ENCODE measurements around the gene TMBIM1.

The TMBIM1 gene

GRCh38 chr2:218236829-218237228 lies 55.5 kb downstream of the TMBIM1 start:
- Histone ChIP-seq H3K36me3 (ENCODE audit: control insufficient read depth in 2 of 2, insufficient read depth in 1 of 2, low read length in 2 of 2) (peaks cover 78 to 97% of the 10 kb centered on the region in 2 experiments), H3K27ac (ENCODE audit: extremely low read depth, low read depth, low read length) (no peak overlapping the region), H3K4me3 (ENCODE audit: low read depth, low read length) (no peak overlapping the region), H3K4me1 (ENCODE audit: control insufficient read depth, insufficient read depth, low read length) (no peaks in the 10 kb centered on the region), H3K9me3 (ENCODE audit: control insufficient read depth, insufficient read depth, low read depth, low read length) (no peaks in the 10 kb centered on the region)
- CTCF ChIA-PET, result interaction anchor here (0.6 to 0.9 kb wide), 2 partner anchors 17 to 350 kb away, joined by 6 read pairs; no protein-coding TSS in a partner anchor
- POLR2A ChIA-PET, result interaction anchor here (0.6 kb wide), 1 partner anchor 874 kb away, joined by 3 read pairs; no protein-coding TSS in a partner anchor
- TF ChIP-seq, protein P1, sequence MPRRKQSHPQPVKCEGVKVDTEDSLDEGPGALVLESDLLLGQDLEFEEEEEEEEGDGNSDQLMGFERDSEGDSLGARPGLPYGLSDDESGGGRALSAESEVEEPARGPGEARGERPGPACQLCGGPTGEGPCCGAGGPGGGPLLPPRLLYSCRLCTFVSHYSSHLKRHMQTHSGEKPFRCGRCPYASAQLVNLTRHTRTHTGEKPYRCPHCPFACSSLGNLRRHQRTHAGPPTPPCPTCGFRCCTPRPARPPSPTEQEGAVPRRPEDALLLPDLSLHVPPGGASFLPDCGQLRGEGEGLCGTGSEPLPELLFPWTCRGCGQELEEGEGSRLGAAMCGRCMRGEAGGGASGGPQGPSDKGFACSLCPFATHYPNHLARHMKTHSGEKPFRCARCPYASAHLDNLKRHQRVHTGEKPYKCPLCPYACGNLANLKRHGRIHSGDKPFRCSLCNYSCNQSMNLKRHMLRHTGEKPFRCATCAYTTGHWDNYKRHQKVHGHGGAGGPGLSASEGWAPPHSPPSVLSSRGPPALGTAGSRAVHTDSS (tag by site-specific recombination; IDR thresholded peaks at IDR 0.05), result no peak
- TF ChIP-seq ZNF621 (tag by site-specific recombination; IDR thresholded peaks at IDR 0.05), result no peak
- no peak for TF ChIP-seq ZNF426 (tag by site-specific recombination; IDR thresholded peaks at IDR 0.05)
- TF ChIP-seq ZNF19 (tag by site-specific recombination; IDR thresholded peaks at IDR 0.05; ENCODE audit: low read depth), result no peak
- TF ChIP-seq, protein P2, sequence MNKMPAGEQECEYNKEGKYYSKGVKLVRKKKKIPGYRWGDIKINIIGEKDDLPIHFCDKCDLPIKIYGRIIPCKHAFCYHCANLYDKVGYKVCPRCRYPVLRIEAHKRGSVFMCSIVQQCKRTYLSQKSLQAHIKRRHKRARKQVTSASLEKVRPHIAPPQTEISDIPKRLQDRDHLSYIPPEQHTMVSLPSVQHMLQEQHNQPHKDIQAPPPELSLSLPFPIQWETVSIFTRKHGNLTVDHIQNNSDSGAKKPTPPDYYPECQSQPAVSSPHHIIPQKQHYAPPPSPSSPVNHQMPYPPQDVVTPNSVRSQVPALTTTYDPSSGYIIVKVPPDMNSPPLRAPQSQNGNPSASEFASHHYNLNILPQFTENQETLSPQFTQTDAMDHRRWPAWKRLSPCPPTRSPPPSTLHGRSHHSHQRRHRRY (tag by site-specific recombination; IDR thresholded peaks at IDR 0.05), result no peak
- no peak for TF ChIP-seq ZFP69B (tag by site-specific recombination; IDR thresholded peaks at IDR 0.05)
- no peak for TF ChIP-seq ZNF76 (tag by site-specific recombination; IDR thresholded peaks at IDR 0.05; ENCODE audit: borderline replicate concordance, low read depth)
- TF ChIP-seq ZNF843 (tag by site-specific recombination; IDR thresholded peaks at IDR 0.05), result no peak
- TF ChIP-seq REPIN1 (tag by site-specific recombination; IDR thresholded peaks at IDR 0.05; ENCODE audit: low read depth), result no peak

DNA sequence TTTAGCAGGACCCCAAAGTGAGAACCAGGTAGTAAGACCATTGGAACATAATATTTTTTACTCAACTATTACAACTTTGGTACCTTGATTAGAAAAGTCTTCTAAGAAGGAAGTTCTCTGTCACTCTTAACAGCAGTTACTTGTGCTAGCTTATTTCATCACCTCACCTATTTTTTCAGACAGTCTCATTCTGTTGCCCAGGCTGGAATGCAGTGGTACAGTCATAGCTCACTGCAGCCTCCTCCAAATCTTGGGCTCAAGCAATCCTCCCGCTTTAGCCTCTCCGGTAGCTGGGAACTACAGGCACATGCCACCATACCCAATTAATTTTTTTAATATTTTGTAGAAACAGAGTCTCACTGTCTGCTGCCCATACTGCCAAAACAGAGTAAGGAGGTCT lies 57.3 kb downstream of the TMBIM1 start:
- no peak overlapping the region for H3K27ac ChIP-seq (ENCODE audit: extremely low read depth, low read depth, low read length)
- H3K9me3 ChIP-seq (ENCODE audit: control insufficient read depth, insufficient read depth, low read depth, low read length), result no peaks in the 10 kb centered on the region
- ChIA-PET POLR2A (no interaction called here), CTCF (interaction anchor here (0.6 kb wide), 1 partner anchor 1060 kb away, joined by 3 read pairs; no protein-coding TSS in a partner anchor)
- H3K4me3 ChIP-seq (ENCODE audit: low read depth, low read length), result no peak overlapping the region
- TF ChIP-seq ZNF433 (tag by site-specific recombination; IDR thresholded peaks at IDR 0.05; ENCODE audit: low read depth), result no peak
- no peak for TF ChIP-seq ZNF529 (tag by site-specific recombination; IDR thresholded peaks at IDR 0.05; ENCODE audit: insufficient replicate concordance)
- TF ChIP-seq ZNF184 (tag by site-specific recombination; IDR thresholded peaks at IDR 0.05), result no peak
- TF ChIP-seq ZNF341 (tag by site-specific recombination; IDR thresholded peaks at IDR 0.05; ENCODE audit: low read depth), result no peak
- TF ChIP-seq ZNF121 (tag by site-specific recombination; IDR thresholded peaks at IDR 0.05), result no peak
- no peak for TF ChIP-seq HOXA7 (CRISPR knock-in tag; IDR thresholded peaks at IDR 0.05; ENCODE audit: borderline replicate concordance)
- no peak for TF ChIP-seq ZBTB8A (tag by site-specific recombination; IDR thresholded peaks at IDR 0.05)
- no peak for TF ChIP-seq ZNF362 (tag by site-specific recombination; IDR thresholded peaks at IDR 0.05)
- TF ChIP-seq, protein P3, sequence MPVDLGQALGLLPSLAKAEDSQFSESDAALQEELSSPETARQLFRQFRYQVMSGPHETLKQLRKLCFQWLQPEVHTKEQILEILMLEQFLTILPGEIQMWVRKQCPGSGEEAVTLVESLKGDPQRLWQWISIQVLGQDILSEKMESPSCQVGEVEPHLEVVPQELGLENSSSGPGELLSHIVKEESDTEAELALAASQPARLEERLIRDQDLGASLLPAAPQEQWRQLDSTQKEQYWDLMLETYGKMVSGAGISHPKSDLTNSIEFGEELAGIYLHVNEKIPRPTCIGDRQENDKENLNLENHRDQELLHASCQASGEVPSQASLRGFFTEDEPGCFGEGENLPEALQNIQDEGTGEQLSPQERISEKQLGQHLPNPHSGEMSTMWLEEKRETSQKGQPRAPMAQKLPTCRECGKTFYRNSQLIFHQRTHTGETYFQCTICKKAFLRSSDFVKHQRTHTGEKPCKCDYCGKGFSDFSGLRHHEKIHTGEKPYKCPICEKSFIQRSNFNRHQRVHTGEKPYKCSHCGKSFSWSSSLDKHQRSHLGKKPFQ (tag by site-specific recombination; IDR thresholded peaks at IDR 0.05), result no peak
- H3K4me1 ChIP-seq (ENCODE audit: control insufficient read depth, insufficient read depth, low read length), result no peaks in the 10 kb centered on the region
- peaks cover 75 to 97% of the 10 kb centered on the region in 2 experiments for H3K36me3 ChIP-seq (ENCODE audit: control insufficient read depth in 2 of 2, insufficient read depth in 1 of 2, low read length in 2 of 2)
